ENCODE data around the gene CPVL.

- TF ChIP-seq CTCF (IDR thresholded peaks at IDR 0.05) (no peak), POLR2A (IDR thresholded peaks at IDR 0.05) (no peak)
Observed at GRCh38 chr7:28992798-28993197, 153.5 kb downstream of the CPVL start.

Data from body of pancreas (tissue), 4 donors.